ENCODE data around the gene COL19A1.

DNA sequence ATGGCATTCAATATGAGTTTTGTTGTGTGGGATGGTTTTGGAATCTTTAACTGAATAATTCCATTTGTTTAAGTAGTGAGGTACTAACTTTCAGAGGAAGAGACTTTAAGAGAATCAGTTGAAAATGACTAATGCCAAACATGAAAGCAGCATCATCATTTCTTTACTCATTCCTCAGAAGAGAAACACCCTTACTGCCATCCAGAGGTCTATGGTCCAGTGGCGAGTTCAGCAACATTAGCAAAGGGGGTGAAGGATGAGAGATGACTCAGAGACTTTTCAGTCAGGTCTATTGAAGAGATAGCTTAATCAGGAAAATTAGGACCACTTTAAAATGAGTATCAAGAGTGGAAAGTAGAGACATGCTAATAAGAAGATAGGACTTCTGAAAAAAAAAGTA, 118.8 kb downstream of the COL19A1 start:
- TF ChIP-seq, protein P1, sequence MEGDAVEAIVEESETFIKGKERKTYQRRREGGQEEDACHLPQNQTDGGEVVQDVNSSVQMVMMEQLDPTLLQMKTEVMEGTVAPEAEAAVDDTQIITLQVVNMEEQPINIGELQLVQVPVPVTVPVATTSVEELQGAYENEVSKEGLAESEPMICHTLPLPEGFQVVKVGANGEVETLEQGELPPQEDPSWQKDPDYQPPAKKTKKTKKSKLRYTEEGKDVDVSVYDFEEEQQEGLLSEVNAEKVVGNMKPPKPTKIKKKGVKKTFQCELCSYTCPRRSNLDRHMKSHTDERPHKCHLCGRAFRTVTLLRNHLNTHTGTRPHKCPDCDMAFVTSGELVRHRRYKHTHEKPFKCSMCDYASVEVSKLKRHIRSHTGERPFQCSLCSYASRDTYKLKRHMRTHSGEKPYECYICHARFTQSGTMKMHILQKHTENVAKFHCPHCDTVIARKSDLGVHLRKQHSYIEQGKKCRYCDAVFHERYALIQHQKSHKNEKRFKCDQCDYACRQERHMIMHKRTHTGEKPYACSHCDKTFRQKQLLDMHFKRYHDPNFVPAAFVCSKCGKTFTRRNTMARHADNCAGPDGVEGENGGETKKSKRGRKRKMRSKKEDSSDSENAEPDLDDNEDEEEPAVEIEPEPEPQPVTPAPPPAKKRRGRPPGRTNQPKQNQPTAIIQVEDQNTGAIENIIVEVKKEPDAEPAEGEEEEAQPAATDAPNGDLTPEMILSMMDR (IDR thresholded peaks at IDR 0.05; ENCODE audit: low read depth, low read length): no peak
- TF ChIP-seq POLR2A (IDR thresholded peaks at IDR 0.05; ENCODE audit: extremely low read depth, insufficient read length) (no peak), MYC (IDR thresholded peaks at IDR 0.05; ENCODE audit: low read depth, low read length) (no peak)
